SH-SY5Y (cell line): ENCODE results near the gene HCFC1R1.

ENCODE experiments used
- GATA2 ChIP-seq: IDR thresholded peaks from 2 replicates; pipeline ENCODE4 v1.6.1; 2011; ENCODE audit warnings: mild to moderate bottlenecking, low read depth, low read length
- GATA3 ChIP-seq: IDR thresholded peaks from 2 replicates; pipeline ENCODE4 v1.6.1; 2011; ENCODE audit warnings: low read depth, mild to moderate bottlenecking, low read length, moderate library complexity

Gene HCFC1R1

DNA sequence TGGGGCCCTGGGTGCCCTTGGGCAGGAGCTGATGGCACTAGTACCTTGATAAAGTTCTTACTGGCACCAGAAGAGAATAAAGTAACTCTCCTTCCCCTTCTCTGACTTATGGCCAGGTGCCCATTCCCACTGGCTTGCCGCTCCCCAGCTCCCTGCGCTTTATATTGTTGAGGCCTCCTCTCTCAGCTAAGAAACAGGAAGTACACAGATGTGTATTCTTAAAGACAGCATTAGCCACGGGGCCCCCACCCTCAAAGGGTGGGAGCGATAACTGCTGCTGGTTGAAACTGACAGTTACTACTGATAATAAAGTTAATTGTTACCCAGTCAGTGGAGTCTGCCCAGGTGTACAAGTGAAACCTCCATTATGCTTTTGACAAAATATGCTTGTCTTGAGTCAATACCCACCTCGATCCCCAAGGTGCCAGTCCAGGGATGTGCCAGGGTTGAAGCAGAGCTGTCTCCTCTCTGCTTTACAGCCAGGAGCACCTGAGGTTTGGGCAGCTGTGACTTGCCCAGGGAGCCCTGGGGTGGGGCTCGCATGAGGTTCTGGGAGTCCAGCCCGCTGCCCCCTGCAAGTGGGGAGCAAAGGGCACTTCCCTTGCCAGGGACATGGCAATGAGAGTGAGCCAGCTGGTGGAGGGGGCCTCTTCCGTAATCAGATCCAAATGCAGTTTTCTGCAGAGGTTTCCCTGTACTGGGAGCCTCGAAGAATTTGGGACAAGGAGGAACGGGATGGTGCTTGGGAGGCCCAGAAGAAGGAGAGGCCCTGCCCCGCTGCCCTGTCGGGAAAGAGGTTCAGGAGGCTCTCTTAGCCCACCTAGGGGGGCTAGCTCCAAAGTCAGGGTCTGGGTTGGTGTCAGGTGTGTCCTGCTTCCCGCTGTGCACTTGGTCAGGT is 16.4 kb downstream of the HCFC1R1 start:
- no peak for TF ChIP-seq GATA2
- TF ChIP-seq GATA3 = no peak

DNA sequence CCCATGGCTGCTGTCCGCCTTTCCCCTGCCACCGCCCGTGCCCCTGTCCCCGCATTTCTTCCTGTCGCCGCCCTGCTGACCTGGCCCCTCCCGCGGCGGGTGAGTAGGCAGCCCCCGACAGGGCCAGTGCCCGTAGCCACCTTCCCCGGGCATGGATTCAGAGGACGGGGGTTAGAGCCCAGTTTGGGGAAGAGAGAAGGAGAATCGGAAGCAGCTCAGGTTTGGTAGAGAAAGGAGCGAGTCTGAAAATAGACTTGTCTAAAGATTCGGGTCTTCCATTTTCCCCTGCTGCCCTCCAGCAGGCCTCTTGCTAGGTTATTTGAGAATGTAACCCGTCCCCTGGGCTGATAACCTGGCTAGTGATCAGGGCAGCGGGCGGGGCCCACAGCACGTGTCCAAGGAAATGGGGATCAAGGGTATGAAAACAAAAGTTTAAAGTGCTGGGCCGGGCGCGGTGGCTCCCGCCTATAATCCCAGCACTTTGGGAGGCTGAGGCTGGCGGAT is 18.9 kb downstream of the HCFC1R1 start:
- no peak for TF ChIP-seq GATA2
- TF ChIP-seq GATA3 = no peak

DNA sequence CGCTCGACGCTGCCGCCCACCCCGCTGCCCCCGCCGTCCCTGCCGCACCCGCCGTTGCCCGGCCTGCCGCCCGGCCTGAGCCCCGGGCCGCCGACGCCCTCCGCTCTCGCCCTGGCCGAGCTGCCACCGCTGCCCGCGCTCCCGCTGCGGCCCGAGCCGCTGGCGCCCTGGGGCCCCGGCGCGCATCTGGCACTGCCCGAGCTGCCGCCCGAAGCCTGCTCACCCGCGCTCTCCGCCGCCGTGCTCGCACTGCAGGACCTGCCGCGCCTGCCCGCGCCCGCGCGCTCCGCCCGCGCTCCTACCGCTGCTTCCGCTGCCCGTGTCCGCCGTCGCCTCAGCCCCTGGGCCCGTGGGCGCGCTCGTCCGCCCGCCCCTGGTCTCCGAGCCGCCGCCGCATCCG is 19.4 kb downstream of the HCFC1R1 start:
- TF ChIP-seq GATA2 (no peak), GATA3 (no peak)

DNA sequence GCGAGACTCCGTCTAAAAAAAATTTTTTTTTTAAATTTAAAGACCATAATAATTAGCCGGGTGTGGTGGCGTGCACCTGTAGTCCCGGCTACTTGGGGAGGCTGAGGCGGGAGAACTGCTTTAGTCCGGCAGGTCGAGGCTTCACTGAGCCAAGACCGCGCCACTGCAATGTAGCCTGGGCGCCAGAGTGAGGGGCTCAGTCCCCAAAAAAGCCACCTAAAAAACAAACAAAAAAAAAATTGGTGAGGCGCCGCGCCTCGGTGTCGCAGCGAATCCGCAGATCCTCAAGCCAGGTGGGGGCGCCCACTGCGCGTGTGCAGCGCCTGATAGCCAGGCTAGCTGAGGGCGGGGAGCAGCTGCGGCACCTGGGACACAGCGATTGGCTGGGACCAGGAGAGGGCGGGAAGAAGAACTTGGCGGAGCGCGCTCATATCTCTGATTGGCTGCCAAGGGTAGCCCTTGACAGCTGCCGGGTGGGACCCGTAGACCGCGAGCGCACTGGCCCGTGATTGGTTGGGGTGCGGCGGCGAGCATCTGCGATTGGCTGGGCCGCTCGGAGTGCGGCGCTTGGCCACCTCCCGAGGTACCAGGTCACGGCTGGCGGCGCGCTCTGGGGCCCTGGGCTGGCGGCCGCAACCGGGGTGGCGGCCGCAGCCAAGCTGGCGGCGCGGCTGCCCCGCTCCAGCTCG is 20.0 kb downstream of the HCFC1R1 start:
- TF ChIP-seq GATA3 = no peak
- TF ChIP-seq GATA2 = no peak

DNA sequence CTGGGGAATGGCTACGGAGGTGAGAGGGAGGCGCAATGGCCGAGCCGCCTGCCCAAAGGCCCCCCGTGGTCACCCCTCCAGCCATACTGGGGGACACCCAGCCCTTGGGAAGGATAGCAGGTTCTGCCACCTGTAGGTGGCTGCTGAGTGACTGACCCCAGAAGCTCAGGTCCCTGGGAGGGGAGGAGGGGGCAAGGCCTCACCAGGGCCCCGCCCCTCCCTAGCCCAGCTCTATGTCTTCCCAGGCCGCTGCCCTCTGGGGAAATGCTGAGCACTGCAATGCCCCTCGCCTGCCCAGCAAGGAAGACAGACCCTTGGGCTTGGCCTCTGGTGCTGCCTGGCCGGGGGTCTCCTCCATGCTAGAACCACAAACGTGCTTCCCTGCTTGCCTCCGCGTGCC is 22.4 kb downstream of the HCFC1R1 start:
- TF ChIP-seq GATA2 (no peak), GATA3 (no peak)

DNA sequence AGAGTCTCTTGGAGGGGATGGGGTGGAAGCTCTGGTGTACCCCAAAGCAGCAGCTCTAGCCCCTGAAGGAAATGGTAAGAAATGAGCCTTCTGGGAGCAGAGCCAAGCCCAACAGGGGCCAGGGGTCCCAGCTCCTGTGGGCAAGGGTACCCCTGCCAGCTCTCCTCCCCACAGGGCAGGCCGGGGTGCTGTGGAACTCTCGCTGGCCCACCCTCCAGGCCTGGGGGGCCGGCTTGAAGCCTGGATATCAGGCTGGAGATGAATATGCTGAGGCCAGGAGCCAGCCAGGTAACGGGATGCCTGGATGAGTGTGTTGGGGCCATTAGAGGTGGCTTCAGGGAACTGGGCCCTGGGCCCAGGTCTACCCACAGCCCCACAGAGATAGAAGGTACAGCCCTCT is 23.2 kb downstream of the HCFC1R1 start:
- TF ChIP-seq GATA3 (no peak), GATA2 (no peak)

DNA sequence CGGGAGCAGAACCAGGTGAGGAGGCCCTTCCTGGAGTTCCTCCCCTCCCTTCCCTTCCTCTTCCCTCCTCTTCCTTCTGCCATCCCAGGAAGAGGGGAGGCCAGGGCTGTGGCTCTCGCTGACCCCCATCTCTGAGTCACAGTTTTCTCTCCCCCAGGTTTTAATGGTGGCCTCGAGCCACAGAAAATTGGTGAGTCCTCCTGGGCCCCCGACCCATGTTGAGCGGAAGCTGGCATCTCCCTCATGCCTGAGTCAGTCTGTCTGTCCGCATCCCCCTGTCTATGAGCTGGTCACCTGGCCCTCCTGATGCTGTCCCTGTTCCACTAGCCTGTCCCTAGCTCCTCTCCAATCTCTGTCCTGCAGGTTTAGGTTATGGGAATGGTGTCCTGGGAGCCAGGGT is 23.8 kb downstream of the HCFC1R1 start:
- TF ChIP-seq GATA3 (no peak), GATA2 (no peak)

DNA sequence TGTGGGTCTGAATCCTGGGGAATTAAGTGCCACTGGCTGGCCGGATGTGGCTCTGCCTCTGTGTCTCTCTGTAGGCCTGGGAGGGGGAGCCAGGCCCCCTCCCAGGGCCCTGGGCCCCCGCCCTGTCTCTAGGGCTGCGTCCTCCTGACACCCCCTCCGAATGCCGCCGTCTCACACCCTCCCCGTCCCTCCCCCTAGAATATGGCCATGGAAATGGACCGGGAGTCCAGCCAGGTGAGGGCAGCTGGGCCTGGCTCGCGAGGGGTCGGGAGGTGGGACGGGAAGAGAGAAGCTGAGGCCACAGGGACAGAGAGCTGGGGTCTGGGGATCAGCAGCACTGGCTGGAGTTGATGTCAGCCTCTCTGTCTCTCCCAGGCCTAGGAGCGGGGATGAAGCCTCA is 27.4 kb downstream of the HCFC1R1 start:
- TF ChIP-seq GATA3 (no peak), GATA2 (no peak)

DNA sequence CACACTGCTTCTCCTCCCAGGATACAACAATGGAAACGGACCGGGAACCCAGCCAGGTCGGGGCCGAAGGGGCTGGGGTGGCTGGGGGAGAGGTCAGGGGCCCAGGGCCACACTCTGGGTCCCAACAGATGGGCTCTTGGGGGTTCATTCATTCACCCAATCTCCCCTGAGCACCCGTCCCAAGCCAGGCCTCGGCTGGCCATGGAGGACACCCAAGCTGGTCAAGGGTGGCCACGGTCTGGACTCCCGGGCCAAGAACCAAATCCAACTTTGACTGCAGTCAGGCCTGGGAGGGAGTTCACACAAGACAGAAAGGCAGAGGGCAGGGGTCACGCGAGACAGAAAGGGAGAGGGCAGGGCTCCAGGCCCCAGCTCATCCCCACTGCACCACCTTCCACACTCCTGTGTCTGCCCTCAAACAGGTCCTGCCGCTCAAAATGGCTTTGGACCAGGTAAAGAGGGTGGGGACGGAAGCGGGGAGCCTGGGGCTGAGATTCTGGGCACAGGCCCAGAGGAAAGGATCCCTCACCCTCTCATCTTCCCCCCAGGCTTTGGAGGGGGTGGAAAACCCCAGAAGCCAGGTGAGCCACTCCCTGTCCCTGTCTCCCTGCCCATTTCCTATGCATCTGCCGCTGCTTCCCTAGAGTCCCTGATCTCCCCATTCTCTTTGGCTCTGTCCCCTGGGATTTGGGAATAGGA is 31.2 kb downstream of the HCFC1R1 start:
- no peak for TF ChIP-seq GATA3
- no peak for TF ChIP-seq GATA2

DNA sequence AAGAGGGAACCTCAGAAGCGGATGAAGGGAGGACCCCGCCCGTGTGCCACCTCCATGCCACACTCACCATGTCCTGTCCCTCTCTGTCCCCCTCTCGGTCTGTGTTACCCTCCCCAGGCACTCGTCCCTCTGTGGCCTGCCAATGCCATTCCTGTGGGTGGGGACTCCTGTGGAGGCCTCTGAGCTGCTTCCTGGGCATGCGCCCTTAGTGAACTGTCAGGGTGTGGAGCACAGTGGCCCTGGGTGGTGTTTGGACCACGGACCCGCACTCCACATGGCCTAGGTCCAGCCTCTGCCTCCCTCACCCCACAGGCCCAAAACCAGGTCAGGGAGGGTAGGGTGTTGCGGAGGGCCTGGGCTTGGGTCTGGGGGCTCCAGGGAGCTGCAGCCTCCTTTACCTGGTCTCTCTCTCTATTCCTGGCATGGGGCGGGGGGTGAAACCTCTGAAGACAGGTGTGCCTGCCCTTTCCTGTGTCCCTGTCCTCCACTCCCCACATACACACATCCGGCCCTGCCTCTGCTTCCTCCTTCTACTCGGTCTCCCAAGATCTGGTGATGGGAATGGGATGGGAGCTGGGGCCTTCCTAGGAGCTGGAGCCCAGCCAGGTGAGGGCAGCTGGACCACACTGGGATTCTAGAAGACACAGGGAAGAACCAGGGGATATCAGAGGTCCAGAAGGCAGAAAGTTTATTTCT is 32.0 kb downstream of the HCFC1R1 start:
- TF ChIP-seq GATA3 (no peak), GATA2 (no peak)

DNA sequence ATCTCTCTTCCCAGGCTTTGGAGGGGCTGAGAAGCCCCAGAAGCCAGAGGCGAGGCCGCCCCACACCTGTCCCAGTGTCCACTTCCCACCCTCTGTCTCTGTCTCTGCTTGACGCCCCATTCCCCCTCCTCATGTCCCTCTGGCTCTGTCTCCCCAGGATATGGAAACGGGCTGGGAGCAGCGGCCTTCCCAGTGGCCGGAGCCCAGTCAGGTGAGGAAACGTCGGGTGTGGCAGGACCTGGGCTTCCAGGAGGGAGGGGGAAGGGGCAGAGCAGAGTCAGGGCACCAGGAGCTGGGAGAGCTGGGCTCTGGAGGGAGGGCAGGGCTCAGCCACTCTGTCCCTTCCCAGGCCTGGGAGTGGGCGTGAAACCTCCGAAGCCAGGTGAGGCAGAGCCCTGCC is 32.9 kb downstream of the HCFC1R1 start:
- no peak for TF ChIP-seq GATA2
- TF ChIP-seq GATA3 = no peak

DNA sequence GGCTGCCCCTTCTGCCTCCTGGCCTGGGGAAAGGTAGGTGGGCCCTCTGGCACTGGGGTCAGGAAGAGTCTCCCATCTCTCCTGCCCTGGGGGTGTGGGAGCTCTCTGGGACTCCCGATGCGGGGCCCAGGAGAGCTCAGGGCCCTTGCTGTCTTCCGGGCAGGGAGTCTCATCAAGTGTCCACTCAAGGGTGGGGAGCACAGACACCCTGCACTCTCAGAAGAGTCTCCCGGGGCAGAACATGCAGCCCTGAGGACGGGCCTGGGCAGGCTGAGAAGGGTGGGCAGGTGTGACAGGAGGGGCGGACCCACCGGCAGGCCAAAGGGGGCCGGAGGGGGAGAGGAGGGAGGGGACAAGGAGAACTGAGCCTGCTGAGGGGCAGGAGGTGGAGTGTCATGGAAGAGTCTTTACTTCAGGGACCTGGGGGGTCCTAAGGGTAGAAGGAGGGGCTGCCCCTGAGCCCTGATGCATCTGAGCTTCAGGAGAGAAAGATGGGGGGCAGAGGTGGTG is 35.1 kb downstream of the HCFC1R1 start:
- TF ChIP-seq GATA2 (no peak), GATA3 (no peak)

DNA sequence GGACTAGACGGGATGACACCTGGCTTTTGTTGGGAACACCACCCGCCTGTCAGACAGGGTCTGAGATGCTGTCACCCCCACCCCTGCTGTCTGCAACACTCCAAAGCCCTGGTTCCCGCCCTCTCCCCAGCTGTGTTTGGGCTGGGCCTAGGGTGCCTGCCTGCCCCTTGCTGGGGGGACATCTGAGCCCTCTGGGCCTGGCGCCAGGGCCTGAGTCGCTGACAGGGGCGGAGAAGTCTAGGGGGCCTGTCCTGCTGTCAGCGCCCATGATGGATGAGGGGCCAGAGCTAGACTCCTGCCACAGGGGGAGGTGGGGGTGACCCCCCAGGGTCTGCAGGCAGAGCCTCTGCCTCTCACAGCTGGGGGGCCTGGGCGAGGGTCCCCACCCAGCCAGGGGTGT is 35.9 kb downstream of the HCFC1R1 start:
- TF ChIP-seq GATA2 (no peak), GATA3 (no peak)

DNA sequence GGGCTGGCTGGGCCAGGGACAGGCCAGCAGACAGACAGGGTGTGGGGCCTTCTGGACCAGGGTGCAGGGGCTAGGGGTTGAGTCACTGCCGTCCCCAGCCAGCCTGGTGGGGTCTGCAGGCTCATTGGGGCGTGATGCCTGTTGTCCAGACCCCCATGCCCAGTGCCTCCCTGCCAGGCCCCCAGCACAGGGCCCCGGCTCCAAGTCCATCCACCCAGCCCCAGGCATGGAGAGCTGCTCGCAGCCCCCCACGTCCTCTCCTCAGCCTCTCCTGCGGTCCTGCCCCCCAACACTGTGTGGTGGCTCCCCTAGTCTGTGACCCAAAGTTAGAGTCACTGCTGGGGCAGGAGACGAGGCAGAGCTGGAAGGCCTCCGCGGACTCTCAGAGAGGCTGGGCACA is 36.5 kb downstream of the HCFC1R1 start:
- TF ChIP-seq GATA2 (no peak), GATA3 (no peak)
